HEK293 (cell line): ENCODE data around the gene IDH1.

Experiments
- CTCF ChIA-PET: fragments of 350-600 bp; formaldehyde crosslinking; extraction: SDS; loops from one replicate; lab custom pipeline; 2021; ENCODE audit warnings: antibody characterized with exemption; lab: Yijun Ruan, JAX
- POLR2A ChIA-PET: fragments of 300-600 bp; formaldehyde crosslinking; extraction: SDS; loops from one replicate; lab custom pipeline; 2020; ENCODE audit warnings: antibody characterized with exemption, inconsistent platforms; lab: Yijun Ruan, JAX
- H3K27ac ChIP-seq: fragments of 200-500 bp; sonication (Bioruptor generic); 2 replicates; pipeline ENCODE4 v1.5.1; 2014; ENCODE audit warnings: low read depth, low read length, control low read depth, inconsistent platforms; ENCODE audit errors: extremely low read depth
- H3K36me3 ChIP-seq, 2 experiments: fragments of 200-500 bp in 1 of 2; sonication (Bioruptor generic) in 1 of 2; 1 replicate in 1 of 2; 2 replicates in 1 of 2; pipeline ENCODE4 v1.5.1; 2014 to 2017; ENCODE audit warnings: inconsistent platforms in 2 of 2, low read length in 2 of 2; ENCODE audit not compliant: control insufficient read depth in 2 of 2, insufficient read depth in 1 of 2
- H3K4me1 ChIP-seq: fragments of 200-500 bp; sonication (Bioruptor generic); 2 replicates; pipeline ENCODE4 v1.5.1; 2014; ENCODE audit warnings: mild to moderate bottlenecking, low read length, inconsistent platforms; ENCODE audit not compliant: control insufficient read depth, insufficient read depth
- H3K4me3 ChIP-seq: 2 replicates; pipeline ENCODE4 v1.5.1; 2011; ENCODE audit warnings: low read depth, mild to moderate bottlenecking, control low read depth, low read length, moderate library complexity
- H3K9me3 ChIP-seq: fragments of 200-500 bp; sonication (Bioruptor generic); 2 replicates; pipeline ENCODE4 v1.5.1; 2014; ENCODE audit warnings: low read depth, low read length, inconsistent platforms; ENCODE audit not compliant: control insufficient read depth, insufficient read depth
- BCL6B ChIP-seq: fragments of 450-650 bp; formaldehyde crosslinking; IDR thresholded peaks from 2 replicates; pipeline ENCODE4 v1.5.1; 2017; ENCODE audit warnings: missing biosample characterization, missing genetic modification characterization
- MEIS1 ChIP-seq: sonication (generic); formaldehyde crosslinking; IDR thresholded peaks from 2 replicates; pipeline ENCODE4 v1.8.1; 2022; ENCODE audit warnings: missing genetic modification reagents, mild to moderate bottlenecking, borderline replicate concordance
- PRDM1 ChIP-seq: fragments of 450-650 bp; formaldehyde crosslinking; IDR thresholded peaks from 2 replicates; pipeline ENCODE4; 2016; ENCODE audit warnings: missing biosample characterization, missing genetic modification characterization
- SCRT1 ChIP-seq: fragments of 450-650 bp; formaldehyde crosslinking; IDR thresholded peaks from 2 replicates; pipeline ENCODE4 v1.5.1; 2016; ENCODE audit warnings: missing biosample characterization, missing genetic modification characterization, borderline replicate concordance
- TRIM28 ChIP-seq: IDR thresholded peaks from 2 replicates; pipeline ENCODE4 v1.6.1; 2011; ENCODE audit warnings: low read length, control low read depth, borderline replicate concordance
- ZBTB1 ChIP-seq: fragments of 450-650 bp; formaldehyde crosslinking; IDR thresholded peaks from 2 replicates; pipeline ENCODE4 v1.5.1; 2016; ENCODE audit warnings: missing biosample characterization, missing genetic modification characterization
- ZBTB44 ChIP-seq: fragments of 450-650 bp; IDR thresholded peaks from 2 replicates; pipeline ENCODE4 v1.5.1; 2018; ENCODE audit warnings: missing biosample characterization, mild to moderate bottlenecking, missing genetic modification characterization
- ZNF138 ChIP-seq: fragments of 450-650 bp; formaldehyde crosslinking; IDR thresholded peaks from 2 replicates; pipeline ENCODE4 v1.5.1; 2016; ENCODE audit warnings: missing biosample characterization, missing genetic modification characterization, borderline replicate concordance
- ZNF140 ChIP-seq: fragments of 450-650 bp; formaldehyde crosslinking; IDR thresholded peaks from 2 replicates; pipeline ENCODE4 v1.5.1; 2016; ENCODE audit warnings: missing biosample characterization, missing genetic modification characterization
- ZNF239 ChIP-seq: fragments of 450-650 bp; formaldehyde crosslinking; IDR thresholded peaks from 2 replicates; pipeline ENCODE4 v1.5.1; 2016; ENCODE audit warnings: missing biosample characterization, missing genetic modification characterization
- ZNF426 ChIP-seq: fragments of 450-650 bp; formaldehyde crosslinking; IDR thresholded peaks from 2 replicates; pipeline ENCODE4 v1.5.1; 2017; ENCODE audit warnings: missing biosample characterization, missing genetic modification characterization, mild to moderate bottlenecking, inconsistent platforms, moderate library complexity
- ZNF433 ChIP-seq: fragments of 450-650 bp; formaldehyde crosslinking; IDR thresholded peaks from 2 replicates; pipeline ENCODE4 v1.5.1; 2016; ENCODE audit warnings: missing biosample characterization, missing genetic modification characterization, low read depth
- ZNF529 ChIP-seq: fragments of 450-650 bp; formaldehyde crosslinking; IDR thresholded peaks from 2 replicates; pipeline ENCODE4 v1.5.1; 2017; ENCODE audit warnings: missing genetic modification characterization, missing biosample characterization; ENCODE audit not compliant: insufficient replicate concordance
- ZNF624 ChIP-seq: fragments of 450-650 bp; formaldehyde crosslinking; IDR thresholded peaks from 2 replicates; pipeline ENCODE4 v1.5.1; 2017; ENCODE audit warnings: missing biosample characterization, missing genetic modification characterization
- ZNF626 ChIP-seq: fragments of 450-650 bp; sonication (Bioruptor Pico); formaldehyde crosslinking; IDR thresholded peaks from 2 replicates; pipeline ENCODE4 v1.5.1; 2018; ENCODE audit warnings: missing biosample characterization, missing genetic modification characterization, inconsistent platforms
- ZNF660 ChIP-seq: fragments of 450-650 bp; IDR thresholded peaks from 2 replicates; pipeline ENCODE4 v1.5.1; 2018; ENCODE audit warnings: missing biosample characterization, mild to moderate bottlenecking, missing genetic modification characterization
- ZNF670 ChIP-seq: fragments of 450-650 bp; formaldehyde crosslinking; IDR thresholded peaks from 2 replicates; pipeline ENCODE4 v1.5.1; 2016; ENCODE audit warnings: missing biosample characterization, missing genetic modification characterization, low read depth
- ZNF707 ChIP-seq: fragments of 450-650 bp; formaldehyde crosslinking; IDR thresholded peaks from 2 replicates; pipeline ENCODE4 v1.5.1; 2016; ENCODE audit warnings: missing biosample characterization, missing genetic modification characterization
- ZNF843 ChIP-seq: fragments of 450-650 bp; formaldehyde crosslinking; IDR thresholded peaks from 2 replicates; pipeline ENCODE4 v1.5.1; 2016; ENCODE audit warnings: missing biosample characterization, missing genetic modification characterization
- ZSCAN16 ChIP-seq: fragments of 450-650 bp; formaldehyde crosslinking; IDR thresholded peaks from 2 replicates; pipeline ENCODE4 v1.5.1; 2016; ENCODE audit warnings: missing biosample characterization, missing genetic modification characterization

IDH1 gene

GRCh38 chr2:208300847-208301618 lies 46.2 kb upstream of the IDH1 start:
- no peak overlapping the region for H3K4me3 ChIP-seq
- H3K9me3 ChIP-seq: no peaks in the 10 kb centered on the region
- no peak overlapping the region for H3K27ac ChIP-seq
- peaks cover 47 to 70% of the 10 kb centered on the region in 2 experiments for H3K36me3 ChIP-seq
- TF ChIP-seq ZNF239 (tag by site-specific recombination): no peak
- no peak for TF ChIP-seq ZNF138 (tag by site-specific recombination)
- TF ChIP-seq ZNF626 (tag by site-specific recombination): no peak
- no peak for TF ChIP-seq ZNF426
- no peak for TF ChIP-seq ZBTB1 (tag by site-specific recombination)
- TF ChIP-seq BCL6B (tag by site-specific recombination): no peak
- no peak for TF ChIP-seq ZNF843
- no peak for TF ChIP-seq ZNF140
- no peak for TF ChIP-seq ZNF529
- TF ChIP-seq ZNF433: no peak
- no peak for TF ChIP-seq ZNF660 (tag by site-specific recombination)
- no peak for TF ChIP-seq ZSCAN16 (tag by site-specific recombination)
- no peak for TF ChIP-seq SCRT1 (tag by site-specific recombination)
- no peak for TF ChIP-seq TRIM28
- TF ChIP-seq ZNF670 (tag by site-specific recombination): no peak
- no peak for TF ChIP-seq ZBTB44 (tag by site-specific recombination)
- TF ChIP-seq ZNF707: no peak
- no peak for TF ChIP-seq ZNF624 (tag by site-specific recombination)
- no peaks in the 10 kb centered on the region for H3K4me1 ChIP-seq
- ChIA-PET POLR2A (no interaction called here), CTCF (interaction anchor here (0.7 to 0.8 kb wide), 2 partner anchors 31 to 825 kb away, joined by 3 to 6 read pairs; no protein-coding TSS in a partner anchor)

DNA sequence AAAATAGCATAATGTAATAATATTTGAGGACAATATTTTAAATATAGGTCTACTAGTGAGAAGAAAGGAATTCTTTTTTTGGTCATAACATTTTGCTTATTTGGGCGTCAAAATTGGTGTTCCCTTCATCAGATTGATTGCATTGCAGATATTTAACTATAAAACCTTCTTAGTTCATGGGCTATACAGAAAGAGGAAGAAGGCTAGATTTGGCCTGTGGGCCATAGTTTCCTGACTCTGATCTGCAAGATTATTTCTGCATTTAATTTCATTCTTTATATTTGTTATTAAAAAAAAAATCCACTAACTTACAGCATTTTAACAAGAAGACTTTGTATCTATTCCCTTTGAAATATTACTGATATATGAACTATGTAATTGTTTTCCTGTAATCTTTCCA lies 43.1 kb upstream of the IDH1 start:
- no peak overlapping the region for H3K4me3 ChIP-seq
- POLR2A ChIA-PET: no interaction called here
- CTCF ChIA-PET: interaction anchor here (0.7 kb wide), 1 partner anchor 11 kb away, joined by 3 read pairs; no protein-coding TSS in a partner anchor
- no peak for TF ChIP-seq ZSCAN16 (tag by site-specific recombination)
- TF ChIP-seq MEIS1 (CRISPR knock-in tag): no peak
- no peaks in the 10 kb centered on the region for H3K4me1 ChIP-seq
- H3K36me3 ChIP-seq: peaks cover 50 to 71% of the 10 kb centered on the region in 2 experiments
- no peaks in the 10 kb centered on the region for H3K9me3 ChIP-seq
- H3K27ac ChIP-seq: no peak overlapping the region

DNA sequence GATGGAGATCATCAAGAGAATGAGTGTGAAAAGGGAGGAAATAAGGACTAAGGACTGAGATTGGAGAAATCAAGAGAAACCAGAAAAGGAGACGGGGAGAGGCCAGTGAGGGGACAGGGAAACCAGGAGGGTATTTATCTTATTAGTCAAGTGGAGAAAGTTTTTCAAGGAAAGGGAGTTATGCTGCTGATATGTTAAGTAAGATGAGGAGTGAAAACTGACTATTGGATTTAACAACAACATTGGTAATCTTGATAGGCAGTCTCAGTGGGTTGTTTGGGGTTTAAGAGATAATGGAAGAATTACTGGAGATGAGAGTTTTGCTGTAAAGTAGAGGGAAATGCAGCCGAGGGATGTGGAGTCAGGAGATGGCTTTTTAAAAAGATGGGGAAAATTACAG lies 41.7 kb upstream of the IDH1 start:
- POLR2A ChIA-PET: no interaction called here
- CTCF ChIA-PET: no interaction called here
- peak; percentile 62 for TF ChIP-seq PRDM1 (tag by site-specific recombination)
- no peak for TF ChIP-seq ZNF660 (tag by site-specific recombination)
- Histone ChIP-seq H3K36me3 (peaks cover 54 to 64% of the 10 kb centered on the region in 2 experiments), H3K4me3 (no peak overlapping the region), H3K9me3 (no peaks in the 10 kb centered on the region), H3K27ac (no peak overlapping the region), H3K4me1 (no peaks in the 10 kb centered on the region)
